NB4 (cell line): ENCODE results near the gene SYTL2.
"Not testable (repeated sequence)": the region's sequence is repeated elsewhere in the genome, so short reads cannot be mapped to it uniquely, and the experiment has no call there.

ENCODE experiments used
- CTCF ChIP-seq: IDR thresholded peaks from one replicate; pipeline ENCODE4 v1.5.1; 2012; ENCODE audit warnings: low read depth, low read length
- MAX ChIP-seq: IDR thresholded peaks from 2 replicates; pipeline ENCODE4 v1.6.1; 2011; ENCODE audit warnings: low read depth, low read length

GRCh38 chr11:85654343-85654742 lies 156.6 kb downstream of the SYTL2 start:
- TF ChIP-seq MAX, CTCF: not testable (repeated sequence)
